ENCODE measurements around the gene TLR8. TPM values are rescaled to one million over a fixed set of nuclear protein-coding genes. Genes with fewer than 3 reads are reported as not detected.

The TLR8 gene
- total and polyA plus RNA-seq, 2 donors from 2014 or later = 3.1 TPM; not detected in 1

- Histone ChIP-seq H3K9me3 (ENCODE audit: control insufficient read depth in 2 of 3, insufficient read depth in 1 of 3, low read length in 3 of 3) (no peaks in the 10 kb centered on the region), H3K4me1 (ENCODE audit: control insufficient read depth in 2 of 3, insufficient read depth in 2 of 3, low read depth in 1 of 3, low read length in 3 of 3) (no peaks in the 10 kb centered on the region), H3K36me3 (ENCODE audit: control insufficient read depth in 2 of 3, insufficient read depth in 3 of 3, low read length in 3 of 3) (no peaks in the 10 kb centered on the region), H3K27me3 (ENCODE audit: control insufficient read depth, insufficient read depth, low read length) (no peaks in the 10 kb centered on the region), H3K9ac (ENCODE audit: low read length in 3 of 3) (no peak overlapping the region), H3K4me3 (ENCODE audit: low read length in 3 of 3) (no peak overlapping the region), H3K27ac (ENCODE audit: low read depth in 2 of 2, low read length in 2 of 2) (no peak overlapping the region)
- no peak for FAIRE-seq
- no peak for DNase-seq
- intact Hi-C loops (cut with DNase I) = no loop called here
- TF ChIP-seq CTCF (IDR thresholded peaks at IDR 0.05; ENCODE audit: borderline replicate concordance, extremely low read depth, insufficient read depth) = no peak
Observed at GRCh38 chrX:12965131-12965940, 58.9 kb downstream of the TLR8 start.

- FAIRE-seq (no peak), DNase-seq (no peak)
- intact Hi-C loops (cut with DNase I) = no loop called here
- H3K27ac ChIP-seq (ENCODE audit: low read depth in 2 of 2, low read length in 2 of 2) = no peak overlapping the region
- H3K27me3 ChIP-seq (ENCODE audit: control insufficient read depth, insufficient read depth, low read length) = no peaks in the 10 kb centered on the region
- no peak overlapping the region for H3K9ac ChIP-seq (ENCODE audit: low read length in 3 of 3)
- H3K9me3 ChIP-seq (ENCODE audit: control insufficient read depth in 2 of 3, insufficient read depth in 1 of 3, low read length in 3 of 3) = no peaks in the 10 kb centered on the region
- TF ChIP-seq CTCF (IDR thresholded peaks at IDR 0.05; ENCODE audit: borderline replicate concordance, extremely low read depth, insufficient read depth) = no peak
- no peak overlapping the region for H3K4me3 ChIP-seq (ENCODE audit: low read length in 3 of 3)
- H3K36me3 ChIP-seq (ENCODE audit: control insufficient read depth in 2 of 3, insufficient read depth in 3 of 3, low read length in 3 of 3) = no peaks in the 10 kb centered on the region
- H3K4me1 ChIP-seq (ENCODE audit: control insufficient read depth in 2 of 3, insufficient read depth in 2 of 3, low read depth in 1 of 3, low read length in 3 of 3) = no peaks in the 10 kb centered on the region
Observed at GRCh38 chrX:12966151-12966550, 59.7 kb downstream of the TLR8 start.

GRCh38 chrX:12967711-12968465, 61.5 kb downstream of the TLR8 start:
- FAIRE-seq = no peak
- intact Hi-C loops (cut with DNase I) = no loop called here
- H3K36me3 ChIP-seq (ENCODE audit: control insufficient read depth in 2 of 3, insufficient read depth in 3 of 3, low read length in 3 of 3) = no peaks in the 10 kb centered on the region

More at GRCh38 chrX:12967711-12968465, 61.5 kb downstream of the TLR8 start:
- no peak for DNase-seq
- no peak overlapping the region for H3K27ac ChIP-seq (ENCODE audit: low read depth in 2 of 2, low read length in 2 of 2)
- TF ChIP-seq CTCF (IDR thresholded peaks at IDR 0.05; ENCODE audit: borderline replicate concordance, extremely low read depth, insufficient read depth) = no peak
- no peak overlapping the region for H3K4me3 ChIP-seq (ENCODE audit: low read length in 3 of 3)
- no peaks in the 10 kb centered on the region for H3K9me3 ChIP-seq (ENCODE audit: control insufficient read depth in 2 of 3, insufficient read depth in 1 of 3, low read length in 3 of 3)
- H3K4me1 ChIP-seq (ENCODE audit: control insufficient read depth in 2 of 3, insufficient read depth in 2 of 3, low read depth in 1 of 3, low read length in 3 of 3) = no peaks in the 10 kb centered on the region
- H3K9ac ChIP-seq (ENCODE audit: low read length in 3 of 3) = no peak overlapping the region
- no peaks in the 10 kb centered on the region for H3K27me3 ChIP-seq (ENCODE audit: control insufficient read depth, insufficient read depth, low read length)
